ENCODE data around the gene TBCB.
A peak's percentile ranks its signal among the peaks of the same experiment; 100 is the strongest.

TBCB gene

GRCh38 chr19:36115453-36116343 is at the start of gene TBCB (continued):
- TF ChIP-seq KLF8 (tag by site-specific recombination; IDR thresholded peaks at IDR 0.05) = peak; percentile 99
- TF ChIP-seq ZNF48 (tag by site-specific recombination; IDR thresholded peaks at IDR 0.05) = no peak
- no peak for TF ChIP-seq ZNF561 (tag by site-specific recombination; IDR thresholded peaks at IDR 0.05; ENCODE audit: borderline replicate concordance)
- TF ChIP-seq ZNF169 (tag by site-specific recombination; IDR thresholded peaks at IDR 0.05) = no peak
- peak; percentile 64 for TF ChIP-seq ZBTB7A (tag by site-specific recombination; IDR thresholded peaks at IDR 0.05; ENCODE audit: low read depth)
- peak; percentile 74 for TF ChIP-seq KLF17 (tag by site-specific recombination; IDR thresholded peaks at IDR 0.05)
- no peak for TF ChIP-seq BCL6B (tag by site-specific recombination; IDR thresholded peaks at IDR 0.05)
- TF ChIP-seq SP2 (tag by site-specific recombination; IDR thresholded peaks at IDR 0.05) = peak; percentile 87
- no peak for TF ChIP-seq ZNF362 (tag by site-specific recombination; IDR thresholded peaks at IDR 0.05)
- TF ChIP-seq ZBTB26 (tag by site-specific recombination; optimal IDR thresholded peaks at IDR 0.05) = peak; percentile 81
- peak; percentile 17; the same call in 1 of the 2 replicates for TF ChIP-seq ZNF341 (tag by site-specific recombination; IDR thresholded peaks at IDR 0.05; ENCODE audit: low read depth)
- TF ChIP-seq GFI1B (tag by site-specific recombination; IDR thresholded peaks at IDR 0.05) = no peak
- no peak for TF ChIP-seq ZNF555 (tag by site-specific recombination; conservative IDR thresholded peaks at IDR 0.05)
- TF ChIP-seq REST (tag by site-specific recombination; IDR thresholded peaks at IDR 0.05) = peak; percentile 33
- no peak for TF ChIP-seq ZNF600 (tag by site-specific recombination; IDR thresholded peaks at IDR 0.05)
- no peak for TF ChIP-seq ZNF280D (tag by site-specific recombination; IDR thresholded peaks at IDR 0.05)
- no peak for TF ChIP-seq MEIS1 (CRISPR knock-in tag; IDR thresholded peaks at IDR 0.05; ENCODE audit: borderline replicate concordance)
- TF ChIP-seq ZSCAN4 (tag by site-specific recombination; IDR thresholded peaks at IDR 0.05) = no peak
- no peak for TF ChIP-seq ZNF624 (tag by site-specific recombination; IDR thresholded peaks at IDR 0.05)
- no peak for TF ChIP-seq ZNF596 (tag by site-specific recombination; IDR thresholded peaks at IDR 0.05)
- no peak for TF ChIP-seq RBAK (tag by site-specific recombination; IDR thresholded peaks at IDR 0.05)
- 0 out of 2 replicates have a peak, but pooled peaks have one; percentile 55 for TF ChIP-seq ZSCAN5A (tag by site-specific recombination; IDR thresholded peaks at IDR 0.05)
- TF ChIP-seq ZNF645 (tag by site-specific recombination; IDR thresholded peaks at IDR 0.05) = no peak

Measured in HEK293 (cell line).